Measurements from ENCODE around the gene HEXIM2.
"Not testable (repeated sequence)": the region's sequence is repeated elsewhere in the genome, so short reads cannot be mapped to it uniquely, and the experiment has no call there.

Gene HEXIM2, protein sequence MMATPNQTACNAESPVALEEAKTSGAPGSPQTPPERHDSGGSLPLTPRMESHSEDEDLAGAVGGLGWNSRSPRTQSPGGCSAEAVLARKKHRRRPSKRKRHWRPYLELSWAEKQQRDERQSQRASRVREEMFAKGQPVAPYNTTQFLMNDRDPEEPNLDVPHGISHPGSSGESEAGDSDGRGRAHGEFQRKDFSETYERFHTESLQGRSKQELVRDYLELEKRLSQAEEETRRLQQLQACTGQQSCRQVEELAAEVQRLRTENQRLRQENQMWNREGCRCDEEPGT

DNA sequence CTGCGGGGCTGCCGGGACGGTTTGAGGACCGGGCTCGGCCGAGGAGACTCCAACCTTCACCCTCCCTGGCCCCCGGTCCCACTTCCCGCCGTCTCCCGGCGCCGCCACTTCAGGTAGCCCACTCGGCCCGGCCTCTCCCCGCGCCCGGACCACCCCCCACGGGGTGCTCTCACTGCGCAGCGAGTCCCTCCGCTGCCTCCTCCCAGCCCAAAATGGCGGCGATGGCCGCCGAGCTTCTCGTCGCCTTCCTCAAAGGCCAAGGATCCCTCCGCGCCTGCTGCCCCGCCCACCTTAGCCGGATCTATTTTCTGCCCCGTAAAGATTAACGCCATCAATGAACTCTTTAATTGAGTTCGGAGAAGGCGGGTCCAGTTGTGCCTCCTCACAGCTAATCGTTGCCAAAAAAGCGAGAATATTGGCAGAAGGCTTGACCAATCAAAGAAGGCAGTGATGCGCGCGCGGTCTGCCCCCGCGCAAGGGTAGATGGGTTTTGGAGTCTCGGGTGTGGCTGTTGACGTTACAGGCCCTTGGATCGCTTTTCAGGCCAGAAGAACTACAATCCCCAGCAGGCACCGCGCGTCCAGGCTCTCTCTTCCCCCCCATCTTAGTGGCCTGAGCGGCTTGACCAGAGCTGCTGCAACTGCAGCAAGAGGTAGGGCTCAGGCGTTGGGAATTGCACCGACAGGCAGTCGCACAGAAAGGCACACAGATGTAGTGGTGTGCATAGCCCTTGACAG is at the start of gene HEXIM2:
HEXIM2 (plus strand) TSS at position 588 of the 737 bp plus-strand sequence. CDS start 919 bp downstream, outside the sequence.
- DNase-seq (ENCODE audit: extremely low spot score, insufficient read length, low read depth): peak; percentile 93
- peak; percentile 98 for FAIRE-seq

DNA sequence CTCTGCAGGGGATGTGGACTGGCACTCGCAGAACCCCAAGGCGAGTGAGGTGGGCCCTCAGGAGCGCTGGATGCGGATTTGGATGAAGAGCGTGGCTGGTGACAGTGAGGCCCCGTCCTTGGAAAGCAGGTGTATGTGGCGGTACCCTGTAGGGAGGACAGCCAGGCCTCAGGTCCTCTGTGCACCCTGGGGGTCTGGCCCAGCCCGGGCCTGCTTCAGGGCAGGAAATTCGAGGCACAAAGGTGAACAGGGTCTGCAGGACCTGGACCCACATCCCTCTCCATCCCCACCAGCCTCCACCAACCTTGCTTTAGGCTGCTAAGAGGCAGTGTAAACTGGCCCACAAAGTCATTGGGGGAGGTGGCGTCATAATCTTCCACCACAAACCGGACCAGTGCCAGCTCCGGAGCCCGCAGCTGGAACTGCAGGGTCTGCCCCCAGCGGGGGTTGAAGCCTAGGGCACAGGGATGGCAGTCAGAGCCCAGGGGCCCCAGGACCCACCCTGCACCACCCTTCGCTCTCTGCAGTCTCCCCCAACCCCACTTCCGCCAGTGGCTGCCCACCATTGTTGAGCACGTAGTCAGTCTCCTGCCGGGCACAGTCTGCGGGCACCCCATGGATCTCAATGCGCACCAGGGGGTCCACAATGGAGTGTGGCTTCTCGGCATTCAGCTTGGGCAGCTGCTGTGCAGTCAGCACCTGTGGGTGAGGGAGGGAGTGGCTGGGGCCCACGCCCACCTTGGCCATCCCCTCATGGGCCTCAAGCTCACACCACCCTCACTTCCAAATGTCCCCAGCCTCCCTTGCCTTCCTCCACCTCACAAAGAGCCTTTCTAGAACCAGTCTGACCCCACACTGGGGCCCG is 48.9 kb upstream of the HEXIM2 start:
- DNase-seq (ENCODE audit: extremely low spot score, insufficient read length, low read depth) (no peak), FAIRE-seq (no peak)

DNA sequence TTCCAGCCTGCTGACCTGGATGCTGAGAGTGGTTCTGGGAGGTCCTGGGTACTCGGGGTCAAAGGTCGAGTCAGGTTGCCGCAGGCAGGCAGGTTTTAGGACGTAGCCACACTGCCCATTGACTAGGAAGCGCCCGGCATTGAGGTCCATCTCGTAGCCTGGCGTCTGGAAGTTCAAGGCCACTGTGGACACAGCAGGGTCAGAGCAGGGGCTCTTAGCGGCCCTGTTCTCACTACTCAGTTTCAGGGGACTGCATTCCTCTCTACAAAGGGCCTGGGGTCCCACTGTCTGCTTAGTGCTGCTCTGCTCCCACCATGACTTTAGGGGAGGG is 48.3 kb upstream of the HEXIM2 start:
- FAIRE-seq: no peak

DNA sequence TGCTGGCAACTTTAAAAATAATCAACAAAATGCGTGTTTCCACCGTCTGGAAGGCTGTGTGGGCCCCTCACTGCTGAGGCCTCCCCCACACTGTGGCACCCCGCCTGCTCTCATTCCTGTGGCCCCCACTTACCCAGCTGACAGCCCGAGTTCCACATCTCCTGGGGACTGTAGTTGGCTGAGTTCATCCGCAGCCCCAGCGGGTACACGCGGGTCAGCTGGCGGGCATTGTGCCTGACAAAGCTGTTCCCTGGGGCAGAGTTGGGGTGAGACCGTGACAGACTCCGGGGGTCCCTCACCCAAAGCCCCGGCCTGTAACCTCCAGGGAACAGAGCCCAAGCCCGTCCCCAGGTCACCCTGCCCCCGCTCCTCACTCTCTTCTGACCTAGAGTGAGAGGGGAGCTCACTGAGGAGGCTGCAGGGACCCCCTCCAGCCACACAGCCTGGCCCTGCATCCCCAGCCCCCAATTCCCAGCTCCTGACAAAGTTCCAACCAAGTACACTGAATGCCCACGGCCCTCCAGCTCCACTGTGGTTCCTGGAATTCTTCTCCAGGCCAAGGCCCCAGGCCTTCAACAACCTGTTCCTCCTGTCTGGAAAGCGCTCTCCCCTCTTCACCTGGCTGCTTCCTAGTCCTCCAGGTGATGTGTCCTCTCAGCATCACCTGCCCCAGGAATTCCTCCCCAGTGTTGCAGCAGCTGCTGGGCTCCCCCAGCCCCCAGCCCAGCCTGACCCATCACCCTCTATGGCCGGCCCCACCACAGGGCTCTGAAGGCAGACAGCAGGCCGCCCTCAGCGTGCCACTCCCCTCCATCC is 47.4 kb upstream of the HEXIM2 start:
- FAIRE-seq (no peak), DNase-seq (ENCODE audit: extremely low spot score, insufficient read length, low read depth) (no peak)

More for the DNA sequence above, 48.3 kb upstream of the HEXIM2 start:
- no peak for DNase-seq (ENCODE audit: extremely low spot score, insufficient read length, low read depth)

DNA sequence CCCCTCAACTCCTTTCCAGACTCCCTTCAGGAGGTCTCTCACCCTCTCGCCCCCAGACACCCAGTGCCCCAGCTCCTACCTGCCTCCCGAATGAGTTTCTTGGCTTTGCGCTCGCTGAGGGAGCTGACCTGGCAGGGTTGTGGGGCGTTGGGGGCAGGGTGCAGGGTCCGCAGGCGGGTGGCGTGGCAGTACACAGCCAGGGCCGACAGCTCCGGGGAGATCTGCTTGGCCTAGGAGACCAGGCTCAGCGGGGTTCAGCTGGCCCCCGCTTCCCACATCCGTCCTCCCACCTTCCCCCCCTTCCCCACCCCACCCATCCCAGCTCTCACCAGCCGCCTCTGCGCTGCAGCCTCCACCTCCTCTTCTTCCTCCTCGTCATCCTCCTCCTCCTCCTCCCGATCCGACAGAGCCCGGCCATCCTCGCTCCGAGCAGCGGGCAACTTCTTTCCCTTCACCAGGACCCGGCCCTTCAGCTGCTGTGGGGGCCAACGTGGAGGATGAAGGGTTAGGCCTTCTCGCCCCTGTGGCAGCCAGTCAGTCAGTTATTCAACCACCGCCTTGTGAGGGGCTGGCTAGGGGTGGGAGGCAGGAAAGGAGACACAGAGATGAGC is 46.6 kb upstream of the HEXIM2 start:
- DNase-seq (ENCODE audit: extremely low spot score, insufficient read length, low read depth): no peak
- no peak for FAIRE-seq

DNA sequence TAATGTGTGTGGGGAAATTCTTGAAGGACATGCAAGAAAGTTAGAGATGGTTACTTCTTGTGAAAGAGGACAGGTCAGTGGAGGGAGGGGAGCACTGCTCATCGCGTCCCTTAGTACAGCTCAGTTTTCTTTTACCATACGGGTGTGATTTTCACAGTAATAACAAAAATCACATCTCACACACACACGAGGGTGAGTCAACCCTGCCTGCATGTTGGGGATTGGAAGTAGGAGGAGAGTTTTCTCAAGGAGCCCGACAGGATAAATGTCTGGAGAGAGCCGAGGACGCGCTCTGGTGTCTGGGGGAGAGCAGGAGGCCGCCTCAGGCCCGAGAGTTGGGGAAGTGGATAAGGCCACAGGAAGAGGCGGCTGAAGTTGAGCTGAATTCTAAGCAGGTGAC is 45.8 kb upstream of the HEXIM2 start:
- FAIRE-seq: no peak

DNA sequence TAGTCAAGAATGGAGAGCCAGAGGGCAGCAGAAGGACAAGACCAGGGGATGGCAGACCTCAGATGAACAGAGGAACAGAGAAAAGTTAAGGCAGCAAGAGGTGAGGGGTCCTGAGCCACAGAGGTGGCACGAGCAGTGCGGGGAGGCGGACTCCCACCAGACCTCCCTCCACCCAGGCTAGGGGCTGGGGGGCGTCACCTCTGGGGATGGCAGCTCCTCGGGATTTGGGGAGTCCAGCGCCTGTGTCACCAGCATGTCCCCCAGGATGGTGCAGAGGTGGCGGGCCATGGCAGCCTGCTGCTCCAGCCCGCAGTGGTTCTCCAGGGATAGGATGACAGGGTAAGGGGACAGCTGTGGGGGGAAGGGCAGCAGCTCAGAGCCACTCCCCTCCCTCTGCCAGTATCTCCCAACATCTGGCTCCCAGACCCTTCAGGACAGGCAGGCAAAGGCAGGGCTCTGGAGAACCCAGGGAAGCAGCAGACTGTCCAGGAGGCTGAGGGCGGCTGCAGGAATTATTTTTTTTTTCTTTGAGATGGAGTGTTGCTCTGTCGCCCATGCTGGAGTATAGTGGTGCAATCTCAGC is 45.1 kb upstream of the HEXIM2 start:
- FAIRE-seq (no peak), DNase-seq (ENCODE audit: extremely low spot score, insufficient read length, low read depth) (no peak)

More for the DNA sequence above, 45.8 kb upstream of the HEXIM2 start:
- DNase-seq (ENCODE audit: extremely low spot score, insufficient read length, low read depth): no peak

DNA sequence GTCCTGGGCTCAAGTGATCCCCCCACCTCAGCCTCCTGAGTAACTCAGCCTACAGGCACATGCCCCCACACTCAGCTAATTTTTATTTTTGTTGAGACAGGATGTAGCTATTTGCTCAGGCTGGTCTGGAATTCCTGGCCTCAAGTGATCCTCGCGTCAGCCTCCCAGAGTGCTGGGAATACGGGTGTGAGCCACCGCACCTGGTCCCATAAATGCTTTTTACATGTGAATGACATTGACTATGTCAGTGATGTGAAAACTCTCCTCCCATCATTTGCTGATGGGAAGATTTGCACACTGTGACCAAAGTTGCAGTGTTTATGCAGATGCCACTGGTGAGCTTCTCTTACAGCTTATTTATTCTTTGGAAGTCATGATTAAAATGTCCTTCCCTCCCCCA is 44.3 kb upstream of the HEXIM2 start:
- FAIRE-seq (no peak), DNase-seq (ENCODE audit: extremely low spot score, insufficient read length, low read depth) (no peak)

DNA sequence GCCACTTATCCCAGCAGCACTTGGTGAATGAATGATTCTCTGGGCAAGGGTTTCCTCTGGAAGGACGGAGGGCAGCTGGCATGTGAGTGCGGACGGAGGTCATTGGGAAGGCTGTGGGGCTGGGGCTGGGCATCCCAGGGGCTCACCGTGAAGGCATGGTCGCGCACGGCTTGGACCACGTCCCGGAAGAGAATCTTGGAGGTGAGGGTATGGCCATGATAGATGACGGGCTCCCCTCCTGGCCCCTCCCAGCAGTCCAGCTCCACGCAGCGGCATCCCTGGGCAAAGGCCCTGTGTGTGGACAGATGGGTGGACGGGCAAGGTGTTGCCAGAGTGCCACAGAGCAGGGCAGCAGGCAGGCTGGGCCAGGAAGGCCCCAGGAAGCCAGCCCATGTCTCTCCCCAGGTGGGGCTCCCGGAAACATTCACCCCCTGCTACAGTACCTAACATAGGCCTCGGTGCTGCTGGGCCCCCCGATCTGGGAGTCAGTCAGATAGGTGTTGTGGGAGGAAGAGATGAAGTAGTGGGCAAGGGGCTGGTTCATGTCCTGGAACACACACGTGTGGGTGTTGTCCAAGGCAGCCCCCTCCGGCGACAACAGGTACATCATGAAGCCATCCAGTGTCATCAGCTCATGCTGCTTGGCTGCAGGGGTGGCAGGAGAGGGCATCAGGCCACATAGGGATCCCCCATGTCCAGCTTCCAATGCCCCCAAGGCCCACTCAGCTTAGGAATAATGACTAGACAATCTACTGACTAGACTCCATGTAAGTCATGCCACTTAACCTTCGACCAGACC is 43.6 kb upstream of the HEXIM2 start:
- DNase-seq (ENCODE audit: extremely low spot score, insufficient read length, low read depth): no peak
- no peak for FAIRE-seq

DNA sequence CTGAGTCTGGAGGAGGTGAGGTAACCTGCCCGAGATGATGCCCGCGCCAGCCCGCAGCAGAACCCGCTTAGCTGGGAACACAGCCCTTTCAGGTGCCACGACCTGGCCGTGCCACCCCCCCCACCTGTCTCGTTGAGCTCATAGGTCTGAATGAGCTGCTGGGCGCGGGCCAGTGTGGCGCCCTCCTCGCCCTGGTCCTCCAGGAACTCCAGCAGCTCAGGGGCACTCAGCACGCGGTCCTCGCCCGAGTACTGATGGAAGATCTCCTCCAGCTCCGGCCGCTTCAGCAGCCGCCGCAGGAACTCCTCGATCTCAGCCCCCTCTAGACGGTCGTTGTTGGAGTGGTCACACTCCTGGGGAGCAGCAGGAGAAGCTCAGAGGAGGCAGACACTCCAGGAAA is 43.0 kb upstream of the HEXIM2 start:
- FAIRE-seq: no peak
- no peak for DNase-seq (ENCODE audit: extremely low spot score, insufficient read length, low read depth)

DNA sequence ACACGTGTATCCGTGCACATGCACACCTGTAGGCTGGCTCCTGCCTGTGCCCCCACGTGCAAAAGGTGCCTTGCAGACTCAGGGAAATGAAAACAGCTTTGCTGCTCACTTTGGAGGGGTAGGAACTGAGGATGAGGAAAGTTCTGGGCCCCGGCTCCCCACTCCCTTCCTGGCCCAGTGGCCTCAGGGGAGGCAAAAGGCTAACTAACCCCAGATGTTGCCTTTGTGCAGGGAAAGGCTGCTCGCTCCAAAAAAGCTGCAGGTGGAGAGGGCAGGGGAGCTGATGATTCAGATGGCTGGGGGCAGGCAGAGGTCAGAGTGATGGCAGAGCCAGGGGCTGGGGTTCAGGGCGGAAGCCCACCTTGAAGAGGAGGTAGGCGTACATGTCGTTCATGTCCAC is 41.7 kb upstream of the HEXIM2 start:
- FAIRE-seq (no peak), DNase-seq (ENCODE audit: extremely low spot score, insufficient read length, low read depth) (no peak)

DNA sequence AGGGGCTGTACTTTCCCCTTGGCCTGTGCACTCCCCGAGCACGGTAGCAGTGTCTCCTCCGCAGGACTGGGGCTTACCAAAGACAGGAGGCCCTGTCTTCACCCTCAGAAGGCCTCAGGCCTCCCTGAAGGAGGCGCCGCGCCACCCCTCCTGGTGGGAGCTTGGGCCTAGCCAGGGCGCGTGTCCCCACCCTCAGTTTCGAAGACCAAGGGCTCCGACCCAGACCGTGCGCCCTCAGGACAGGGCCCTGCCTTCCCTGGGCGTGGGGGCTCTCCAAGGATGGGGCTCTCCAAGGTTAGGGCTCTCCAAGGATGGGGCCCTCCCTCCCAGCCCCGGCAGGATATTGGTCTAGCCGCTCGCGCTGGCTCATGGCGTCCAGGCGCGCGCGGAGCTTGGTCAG is 41.1 kb upstream of the HEXIM2 start:
- FAIRE-seq (no peak), DNase-seq (ENCODE audit: extremely low spot score, insufficient read length, low read depth) (no peak)

DNA sequence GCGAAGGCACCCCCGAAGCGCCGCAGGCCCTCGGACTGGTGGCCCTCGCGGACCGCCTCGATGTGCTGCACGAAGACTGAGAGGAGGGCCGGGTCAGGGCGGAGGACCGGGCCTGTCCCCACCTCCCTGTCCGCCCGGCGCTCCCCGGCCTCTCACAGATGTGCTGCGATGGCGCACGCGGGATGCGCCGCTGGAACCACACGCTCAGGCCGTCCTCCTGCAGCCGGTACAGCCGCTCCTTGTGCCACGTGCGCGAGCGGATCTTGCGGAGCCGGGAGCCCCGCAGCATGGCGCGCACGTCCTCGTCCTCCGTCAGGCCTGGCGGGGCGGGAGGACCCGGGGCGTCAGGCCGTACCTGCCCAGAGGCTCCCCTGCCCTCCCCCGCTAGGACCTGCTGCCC is 40.6 kb upstream of the HEXIM2 start:
- FAIRE-seq (no peak), DNase-seq (ENCODE audit: extremely low spot score, insufficient read length, low read depth) (no peak)

DNA sequence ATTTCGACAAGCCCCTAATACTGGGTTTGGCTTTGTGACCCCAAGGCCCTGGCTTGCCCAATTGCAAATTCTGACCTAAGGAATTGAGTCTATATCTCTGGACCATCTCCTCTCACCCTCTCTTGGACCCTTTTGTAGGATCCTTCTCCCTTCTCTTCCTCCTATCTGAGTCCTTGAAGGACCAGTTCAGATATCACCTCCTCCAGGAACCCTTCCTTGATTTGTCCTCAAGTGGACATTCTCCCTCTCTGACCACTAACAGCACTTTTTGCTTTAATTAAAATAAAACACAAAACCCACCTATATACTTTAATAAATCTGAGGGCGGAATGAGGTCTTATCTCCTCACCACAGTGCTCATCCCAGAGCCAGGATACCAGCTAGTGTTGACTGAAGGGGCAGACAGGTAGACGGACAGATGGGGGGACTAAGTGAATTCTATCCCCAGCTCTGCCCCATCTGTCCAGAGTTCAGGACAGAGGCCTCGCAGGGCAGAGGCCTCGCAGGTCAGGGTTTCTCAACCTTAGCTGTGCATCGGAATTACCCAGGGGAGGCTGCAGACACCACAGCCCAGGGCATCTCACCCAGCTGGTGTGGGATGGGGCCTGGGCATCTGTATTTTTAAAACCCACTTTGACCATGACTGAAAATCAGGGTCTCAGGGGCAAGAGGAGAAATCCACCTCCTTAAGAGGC is 38.5 kb upstream of the HEXIM2 start:
- DNase-seq (ENCODE audit: extremely low spot score, insufficient read length, low read depth) (no peak), FAIRE-seq (no peak)

DNA sequence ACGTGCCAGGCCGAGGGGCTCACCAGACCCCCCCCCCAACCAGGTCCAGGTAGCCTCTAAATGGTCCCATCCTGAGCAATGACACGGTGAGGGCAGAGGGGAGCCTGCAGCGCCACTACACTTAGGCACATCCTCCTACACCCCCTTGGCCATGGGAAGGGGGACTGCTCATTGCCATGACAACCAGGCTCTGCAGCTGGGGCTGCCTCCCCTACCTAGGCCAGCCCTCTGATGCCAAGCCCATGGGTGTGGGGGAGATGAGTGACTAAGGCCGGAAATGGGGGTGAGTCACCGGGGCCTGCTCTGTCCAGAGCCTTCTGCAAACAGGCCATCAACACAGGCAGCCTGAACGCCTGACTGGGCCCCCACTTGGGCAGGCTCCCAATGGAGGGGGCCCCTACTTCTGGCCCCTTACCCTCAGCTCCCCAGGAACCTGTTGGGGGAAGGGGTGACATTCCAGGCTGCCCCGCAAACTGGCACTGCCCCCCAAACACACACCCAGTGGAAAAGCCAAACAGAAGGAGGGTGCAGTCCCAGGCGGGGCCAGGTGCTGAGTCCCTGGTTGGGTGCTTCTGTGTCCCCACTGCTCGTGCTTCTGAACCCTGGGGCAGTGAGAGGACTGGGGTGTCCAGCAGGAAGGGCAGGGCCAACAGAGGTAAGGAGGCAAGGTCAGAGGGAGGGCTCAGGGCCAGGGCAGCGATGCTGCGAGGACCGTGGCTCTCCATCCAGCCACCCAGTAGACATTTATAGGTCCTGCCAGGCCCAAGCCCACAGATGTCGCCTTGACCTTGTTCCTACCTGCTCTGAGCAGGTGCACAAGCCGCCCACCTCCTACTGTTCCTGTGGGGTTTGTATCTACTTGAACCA is 37.5 kb upstream of the HEXIM2 start:
- no peak for FAIRE-seq

DNA sequence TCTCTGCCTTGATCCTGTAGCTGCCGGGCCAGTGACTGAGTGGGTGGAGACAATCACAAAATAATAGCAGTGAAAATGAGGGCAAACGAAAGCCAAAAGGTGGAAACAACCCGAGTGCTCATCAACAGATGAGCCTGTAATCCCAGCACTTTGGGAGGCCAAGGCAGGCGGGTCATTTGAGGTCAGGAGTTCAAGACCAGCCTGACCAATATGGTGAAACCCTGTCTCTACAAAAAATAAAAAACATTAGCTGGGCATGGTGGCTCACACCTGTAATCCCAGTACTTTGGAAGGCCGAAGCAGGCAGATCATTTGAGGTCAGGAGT is 36.9 kb upstream of the HEXIM2 start:
- DNase-seq (ENCODE audit: extremely low spot score, insufficient read length, low read depth); FAIRE-seq: not testable (repeated sequence)

More for the DNA sequence above, 37.5 kb upstream of the HEXIM2 start:
- DNase-seq (ENCODE audit: extremely low spot score, insufficient read length, low read depth): no peak

DNA sequence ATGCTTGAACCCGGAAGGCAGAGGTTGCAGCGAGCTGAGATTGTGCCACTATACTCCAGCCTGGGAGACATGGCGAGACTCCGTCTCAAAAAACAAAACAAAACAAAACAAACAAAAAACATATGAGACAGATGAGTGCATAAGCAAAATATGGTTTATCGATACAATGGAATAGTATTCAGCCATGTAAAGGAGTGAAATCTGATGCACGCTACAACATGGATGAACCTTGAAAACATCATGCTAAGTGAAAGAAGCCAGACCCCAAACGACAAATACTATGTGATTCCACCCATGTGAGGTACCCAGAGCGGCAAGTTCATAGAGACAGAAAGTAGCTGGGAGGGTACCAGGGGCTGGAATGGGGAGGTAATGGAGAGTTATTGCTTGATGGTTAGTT is 36.2 kb upstream of the HEXIM2 start:
- FAIRE-seq: no peak

More for the DNA sequence above, 36.2 kb upstream of the HEXIM2 start:
- no peak for DNase-seq (ENCODE audit: extremely low spot score, insufficient read length, low read depth)
